AG09319 (cell line): Measurements from ENCODE around the gene YES1.
A peak's percentile ranks its signal among the peaks of the same experiment; 100 is the strongest.
"Not testable (repeated sequence)": the region's sequence is repeated elsewhere in the genome, so short reads cannot be mapped to it uniquely, and the experiment has no call there.

Experiments
- DNase-seq: peaks from one replicate; pipeline ENCODE4 v3.0.0-alpha.2; 2010; ENCODE audit warnings: low read depth; ENCODE audit errors: extremely low read depth
- CTCF ChIP-seq: IDR thresholded peaks from 2 replicates; pipeline ENCODE4 v1.5.1; 2011; ENCODE audit warnings: low read depth, mild to moderate bottlenecking, inconsistent platforms, low read length, moderate library complexity

The YES1 gene

GRCh38 chr18:765764-766549 is 46.1 kb downstream of the YES1 start:
- no peak for TF ChIP-seq CTCF
- no peak for DNase-seq

- not testable (repeated sequence) for DNase-seq
Observed at GRCh38 chr18:759864-760263, 52.2 kb downstream of the YES1 start.

- TF ChIP-seq CTCF, result no peak
Observed at GRCh38 chr18:755506-755905, 56.5 kb downstream of the YES1 start.

GRCh38 chr18:754656-755055 is 57.4 kb downstream of the YES1 start:
- DNase-seq, result no peak
- no peak for TF ChIP-seq CTCF

More at GRCh38 chr18:755506-755905, 56.5 kb downstream of the YES1 start:
- DNase-seq, result no peak

- no peak for TF ChIP-seq CTCF
Observed at GRCh38 chr18:750456-750855, 61.6 kb downstream of the YES1 start.

GRCh38 chr18:744832-745597 is 67.0 kb downstream of the YES1 start:
- no peak for TF ChIP-seq CTCF
- DNase-seq, result no peak

More at GRCh38 chr18:750456-750855, 61.6 kb downstream of the YES1 start:
- DNase-seq, result no peak

- TF ChIP-seq CTCF, result peak; percentile 65
- no peak for DNase-seq
Observed at GRCh38 chr18:741931-742512, 70.0 kb downstream of the YES1 start.
